Mucosa of descending colon (tissue), 3 donors: Measurements from ENCODE around the gene PTPRN2. TPM values are rescaled to one million over a fixed set of nuclear protein-coding genes. Genes with fewer than 3 reads are reported as not detected.
"Not testable (repeated sequence)": the region's sequence is repeated elsewhere in the genome, so short reads cannot be mapped to it uniquely, and the experiment has no call there.

Experiments used
- ATAC-seq: fragments of 200-7000 bp; cut with Tn5 transposase; one replicate; pipeline ENCODE4 v1.9.1; 2020; ENCODE audit warnings: mild to moderate bottlenecking, moderate library complexity
- DNase-seq, 3 donors: peaks; one replicate each; pipeline ENCODE4 v3.0.0-alpha.2; 2020
- H3K36me3 ChIP-seq: fragments of 200-600 bp; one replicate; pipeline ENCODE4 v1.8.0; 2021; ENCODE audit warnings: low read depth, mild to moderate bottlenecking
- H3K4me1 ChIP-seq: fragments of 200-600 bp; one replicate; pipeline ENCODE4 v1.8.0; 2021; ENCODE audit warnings: low read depth, mild to moderate bottlenecking
- H3K4me3 ChIP-seq: fragments of 200-600 bp; one replicate; pipeline ENCODE4 v1.8.0; 2021; ENCODE audit warnings: mild to moderate bottlenecking
- H3K9me3 ChIP-seq: fragments of 200-600 bp; one replicate; pipeline ENCODE4 v1.8.0; 2021; ENCODE audit warnings: mild to moderate bottlenecking
- CTCF ChIP-seq: fragments of 200-600 bp; IDR thresholded peaks from one replicate; pipeline ENCODE4 v1.8.0; 2022; ENCODE audit warnings: antibody characterized with exemption, mild to moderate bottlenecking
- intact Hi-C, 2 donors: fragments of 100-400 bp; cut with DNase I in 1 of 2; cut with micrococcal nuclease in 1 of 2; formaldehyde crosslinking; loops; one replicate each; pipeline versions ENCODE4 v1.11.0 to v1.11.1; 2022; cut with DNase I, micrococcal nuclease
- total RNA-seq, 3 donors: library from RNA; stranded (reverse); fragmentation: NEBNext Ultra II Directional in 2 of 3; extraction: Animal tissue kit (Norgen Biotek cat#: 25700) in 2 of 3; gene quantifications; one replicate each; pipeline versions ENCODE4 v1.2.1 to v1.2.4, GENCODE V29; 2021 to 2023
- donor health status: DM: no; HTN: no; CAD: no; lungs with moderate emphysema.
- donor health status: DM: no; HTN: no; CAD: no.
- donor health status: DM: no; HTN: yes; CAD: no.

Gene PTPRN2
- total RNA-seq, 3 donors from 2014 or later: 12.5 to 28.0 (median 26.2) TPM

GRCh38 chr7:158422887-158423560 lies 164.6 kb downstream of the PTPRN2 start:
- ATAC-seq (no peak), DNase-seq (no peak)
- Histone ChIP-seq H3K36me3 (no peaks in the 10 kb centered on the region), H3K9me3 (no peaks in the 10 kb centered on the region), H3K4me1 (no peaks in the 10 kb centered on the region), H3K4me3 (no peak overlapping the region)
- TF ChIP-seq CTCF: no peak
- intact Hi-C loops: no loop called here

- no peaks in the 10 kb centered on the region for H3K4me1 ChIP-seq
- TF ChIP-seq CTCF: no peak
- H3K36me3 ChIP-seq: no peaks in the 10 kb centered on the region
- intact Hi-C loops: no loop called here
- DNase-seq (no peak), ATAC-seq (no peak)
- H3K4me3 ChIP-seq: no peak overlapping the region
- no peaks in the 10 kb centered on the region for H3K9me3 ChIP-seq
These were observed 165.3 kb downstream of the PTPRN2 start for GRCh38 chr7:158422196-158422886.

- Histone ChIP-seq H3K9me3 (no peaks in the 10 kb centered on the region), H3K36me3 (no peaks in the 10 kb centered on the region), H3K4me3 (no peak overlapping the region), H3K4me1 (no peaks in the 10 kb centered on the region)
- intact Hi-C loops: no loop called here
- ATAC-seq (no peak), DNase-seq (no peak)
- no peak for TF ChIP-seq CTCF
These were observed 166.3 kb downstream of the PTPRN2 start for GRCh38 chr7:158421361-158421760.

- Histone ChIP-seq H3K4me3 (no peak overlapping the region), H3K36me3 (no peaks in the 10 kb centered on the region), H3K4me1 (no peaks in the 10 kb centered on the region), H3K9me3 (no peaks in the 10 kb centered on the region)
- no peak for DNase-seq
- ATAC-seq: no peak
- TF ChIP-seq CTCF: no peak
- intact Hi-C loops: no loop called here
These were observed 166.9 kb downstream of the PTPRN2 start for GRCh38 chr7:158420591-158421340.

GRCh38 chr7:158419238-158419785 lies 168.3 kb downstream of the PTPRN2 start:
- Histone ChIP-seq H3K36me3 (no peaks in the 10 kb centered on the region), H3K4me3 (no peak overlapping the region), H3K9me3 (no peaks in the 10 kb centered on the region), H3K4me1 (no peaks in the 10 kb centered on the region)
- no peak for TF ChIP-seq CTCF
- ATAC-seq (no peak), DNase-seq (no peak)
- intact Hi-C loops: no loop called here

GRCh38 chr7:158418395-158418794 lies 169.2 kb downstream of the PTPRN2 start:
- H3K4me1 ChIP-seq, H3K36me3 ChIP-seq, H3K9me3 ChIP-seq, H3K4me3 ChIP-seq, ATAC-seq, intact Hi-C loops, DNase-seq: not testable (repeated sequence)
